DOHH2 (cell line): ENCODE results near the gene C1orf226.

Experiments
- H3F3A ChIP-seq: fragments of 200-600 bp; sonication (generic), shearing (Covaris generic); 2 replicates; pipeline ENCODE4 v1.6.0; 2016; ENCODE audit warnings: antibody characterized with exemption, mild to moderate bottlenecking; ENCODE audit not compliant: control insufficient read depth, insufficient read depth
- H3K27ac ChIP-seq: fragments of 200-600 bp; sonication (generic); 2 replicates; pipeline ENCODE4 v1.5.1; 2014; ENCODE audit warnings: low read depth, mild to moderate bottlenecking, low read length, moderate library complexity
- H3K27me3 ChIP-seq: fragments of 200-600 bp; sonication (generic); 2 replicates; pipeline ENCODE4 v1.6.1; 2014; ENCODE audit warnings: mild to moderate bottlenecking, low read length, mixed read lengths; ENCODE audit not compliant: control insufficient read depth
- H3K36me3 ChIP-seq: fragments of 200-600 bp; sonication (generic); 2 replicates; pipeline ENCODE4 v1.6.1; 2014; ENCODE audit warnings: mild to moderate bottlenecking, low read length, moderate library complexity, mixed read lengths; ENCODE audit not compliant: control insufficient read depth
- H3K4me1 ChIP-seq: fragments of 200-600 bp; sonication (generic); 2 replicates; pipeline ENCODE4 v1.6.1; 2014; ENCODE audit warnings: mild to moderate bottlenecking, low read length, mixed read lengths; ENCODE audit not compliant: control insufficient read depth
- H3K4me2 ChIP-seq: fragments of 200-600 bp; sonication (generic); 2 replicates; pipeline ENCODE4 v1.6.0; 2014; ENCODE audit warnings: mild to moderate bottlenecking, low read length, moderate library complexity
- H3K4me3 ChIP-seq: fragments of 200-600 bp; sonication (generic); 2 replicates; pipeline ENCODE4 v1.5.1; 2014; ENCODE audit warnings: mild to moderate bottlenecking, low read length, mixed read lengths
- H3K79me2 ChIP-seq: fragments of 200-600 bp; sonication (generic); 2 replicates; pipeline ENCODE4 v1.6.1; 2014; ENCODE audit warnings: mild to moderate bottlenecking, low read length, mixed read lengths; ENCODE audit not compliant: control insufficient read depth
- H3K9me2 ChIP-seq: fragments of 200-600 bp; sonication (generic); replicated peaks from 2 replicates; pipeline ENCODE4 v1.6.1; 2014; ENCODE audit warnings: mild to moderate bottlenecking, low read length, mixed read lengths; ENCODE audit not compliant: control insufficient read depth
- H3K9me3 ChIP-seq: fragments of 200-600 bp; sonication (generic); 2 replicates; pipeline ENCODE4 v1.6.1; 2014; ENCODE audit warnings: antibody characterized with exemption, low read length, mixed read lengths; ENCODE audit not compliant: control insufficient read depth, insufficient read depth
- H4K20me1 ChIP-seq: fragments of 200-600 bp; sonication (generic); 2 replicates; pipeline ENCODE4 v1.6.0; 2014; ENCODE audit warnings: low read depth, mild to moderate bottlenecking, antibody characterized with exemption, low read length, moderate library complexity; ENCODE audit not compliant: control insufficient read depth, insufficient read depth
- EZH2phosphoT487 ChIP-seq: fragments of 200-600 bp; sonication (generic); IDR thresholded peaks from 2 replicates; pipeline ENCODE4 v1.6.1; 2017; ENCODE audit warnings: borderline replicate concordance, mild to moderate bottlenecking, antibody characterized with exemption, low read length, moderate library complexity, mixed read lengths
- TF ChIP-seq, protein P1 (sequence below): fragments of 200-600 bp; sonication (generic); IDR thresholded peaks from one replicate; pipeline ENCODE4 v1.5.1; 2014; ENCODE audit warnings: antibody characterized with exemption, mild to moderate bottlenecking, low read depth, low read length; ENCODE audit not compliant: poor library complexity, severe bottlenecking

The C1orf226 gene

DNA sequence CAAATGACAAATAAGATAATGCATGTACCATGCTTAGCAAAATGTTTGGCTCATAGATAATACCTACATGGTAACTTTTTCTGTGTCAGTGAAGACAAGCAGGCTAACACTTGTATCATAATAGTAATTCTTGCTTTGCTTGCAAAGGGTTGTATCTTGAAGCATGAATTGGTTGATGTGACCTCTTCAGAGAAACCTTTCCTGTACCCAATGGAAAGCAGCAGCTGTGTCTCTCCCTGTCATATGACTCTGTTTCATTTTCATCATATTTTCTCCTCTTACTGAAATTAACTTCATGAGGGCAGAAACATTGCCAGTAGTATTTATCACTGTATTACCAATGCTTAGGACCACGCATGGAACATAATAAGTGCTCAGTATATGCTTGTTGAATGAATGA, 26.0 kb downstream of the C1orf226 start:
- no peak for TF ChIP-seq EZH2phosphoT487
- TF ChIP-seq, protein P1, sequence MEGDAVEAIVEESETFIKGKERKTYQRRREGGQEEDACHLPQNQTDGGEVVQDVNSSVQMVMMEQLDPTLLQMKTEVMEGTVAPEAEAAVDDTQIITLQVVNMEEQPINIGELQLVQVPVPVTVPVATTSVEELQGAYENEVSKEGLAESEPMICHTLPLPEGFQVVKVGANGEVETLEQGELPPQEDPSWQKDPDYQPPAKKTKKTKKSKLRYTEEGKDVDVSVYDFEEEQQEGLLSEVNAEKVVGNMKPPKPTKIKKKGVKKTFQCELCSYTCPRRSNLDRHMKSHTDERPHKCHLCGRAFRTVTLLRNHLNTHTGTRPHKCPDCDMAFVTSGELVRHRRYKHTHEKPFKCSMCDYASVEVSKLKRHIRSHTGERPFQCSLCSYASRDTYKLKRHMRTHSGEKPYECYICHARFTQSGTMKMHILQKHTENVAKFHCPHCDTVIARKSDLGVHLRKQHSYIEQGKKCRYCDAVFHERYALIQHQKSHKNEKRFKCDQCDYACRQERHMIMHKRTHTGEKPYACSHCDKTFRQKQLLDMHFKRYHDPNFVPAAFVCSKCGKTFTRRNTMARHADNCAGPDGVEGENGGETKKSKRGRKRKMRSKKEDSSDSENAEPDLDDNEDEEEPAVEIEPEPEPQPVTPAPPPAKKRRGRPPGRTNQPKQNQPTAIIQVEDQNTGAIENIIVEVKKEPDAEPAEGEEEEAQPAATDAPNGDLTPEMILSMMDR, result no peak
- no peaks in the 10 kb centered on the region for H3K9me2 ChIP-seq
- no peaks in the 10 kb centered on the region for H3K79me2 ChIP-seq
- no peaks in the 10 kb centered on the region for H3K9me3 ChIP-seq
- H3K36me3 ChIP-seq, result no peaks in the 10 kb centered on the region
- H4K20me1 ChIP-seq, result no peaks in the 10 kb centered on the region
- no peaks in the 10 kb centered on the region for H3K27me3 ChIP-seq
- H3K4me3 ChIP-seq, result no peak overlapping the region
- no peak overlapping the region for H3K4me2 ChIP-seq
- no peaks in the 10 kb centered on the region for H3K4me1 ChIP-seq
- H3K27ac ChIP-seq, result no peak overlapping the region
- H3F3A ChIP-seq, result no peaks in the 10 kb centered on the region

DNA sequence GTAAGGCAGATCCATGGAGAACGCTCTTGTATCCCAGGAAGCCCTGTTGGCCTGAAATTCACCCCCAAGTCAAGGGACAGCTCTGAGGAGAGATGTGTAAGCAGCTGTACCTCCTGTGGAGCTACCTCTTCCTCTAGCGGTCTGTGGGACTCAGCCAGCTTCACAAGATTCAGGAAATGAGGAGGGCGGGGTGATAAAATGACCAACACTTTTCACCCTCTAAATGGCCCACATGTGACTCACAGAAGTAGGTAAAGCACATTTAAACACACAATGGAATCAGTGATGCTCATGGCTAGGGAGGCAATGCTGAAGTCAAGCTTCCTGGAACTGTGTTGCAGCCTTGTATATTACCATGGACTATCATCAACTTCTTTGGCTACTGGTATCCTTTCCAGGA, 30.5 kb downstream of the C1orf226 start, which contains the start of gene SH2D1B:
SH2D1B (minus strand) TSS at position 135 of the 400 bp plus-strand sequence; CDS start at position 15, 120 bp downstream.
- H3K4me2 ChIP-seq, result no peak within 1 kb of the TSS
- no peaks in the 10 kb centered on the region for H3K27me3 ChIP-seq
- no peaks in the 10 kb centered on the region for H3K36me3 ChIP-seq
- no peaks in the 10 kb centered on the region for H3K9me3 ChIP-seq
- H3K4me3 ChIP-seq, result no peak within 1 kb of the TSS
- H3K79me2 ChIP-seq, result no peaks in the 10 kb centered on the region
- H3F3A ChIP-seq, result no peaks in the 10 kb centered on the region
- H3K27ac ChIP-seq, result no peak within 1 kb of the TSS
- no peaks in the 10 kb centered on the region for H4K20me1 ChIP-seq
- no peaks in the 10 kb centered on the region for H3K9me2 ChIP-seq
- TF ChIP-seq EZH2phosphoT487, result no peak
- TF ChIP-seq, protein P1, result no peak
- no peaks in the 10 kb centered on the region for H3K4me1 ChIP-seq

GRCh38 chr1:162416215-162416614, 34.7 kb downstream of the C1orf226 start:
- TF ChIP-seq EZH2phosphoT487, result no peak
- TF ChIP-seq, protein P1, result no peak
- Histone ChIP-seq H3K79me2 (no peaks in the 10 kb centered on the region), H3K36me3 (no peaks in the 10 kb centered on the region), H3F3A (no peaks in the 10 kb centered on the region), H3K9me2 (no peaks in the 10 kb centered on the region), H3K4me3 (no peak overlapping the region), H4K20me1 (no peaks in the 10 kb centered on the region), H3K27me3 (no peaks in the 10 kb centered on the region), H3K9me3 (no peaks in the 10 kb centered on the region), H3K4me1 (no peaks in the 10 kb centered on the region), H3K4me2 (no peak overlapping the region), H3K27ac (no peak overlapping the region)
